CD4-positive, alpha-beta T cell treated with Interleukin-2 at 100 ng/mL for 4 hours (primary cell): ENCODE measurements around the gene RIN3.
A peak's percentile ranks its signal among the peaks of the same experiment; 100 is the strongest.

ENCODE experiments used
- DNase-seq: peaks from one replicate; pipeline ENCODE4 v3.0.0-alpha.2; 2020; ENCODE audit warnings: low spot score

The RIN3 gene

GRCh38 chr14:92646952-92647796, 133.6 kb downstream of the RIN3 start:
- no peak for DNase-seq

- no peak for DNase-seq
These were observed 134.3 kb downstream of the RIN3 start for GRCh38 chr14:92647797-92648279.

- no peak for DNase-seq
These were observed 135.5 kb downstream of the RIN3 start for GRCh38 chr14:92649066-92649465.

GRCh38 chr14:92649934-92650545, 136.5 kb downstream of the RIN3 start:
- DNase-seq, result peak; percentile 23

GRCh38 chr14:92650581-92651105, 137.1 kb downstream of the RIN3 start:
- no peak for DNase-seq

GRCh38 chr14:92651106-92651757, 137.7 kb downstream of the RIN3 start:
- peak; percentile 83 for DNase-seq

- DNase-seq, result peak; percentile 23
These were observed 138.3 kb downstream of the RIN3 start for GRCh38 chr14:92651758-92652406.

GRCh38 chr14:92652413-92653151, 139.0 kb downstream of the RIN3 start:
- no peak for DNase-seq

GRCh38 chr14:92653162-92653651, 139.6 kb downstream of the RIN3 start:
- no peak for DNase-seq

GRCh38 chr14:92654239-92654901, 140.8 kb downstream of the RIN3 start:
- DNase-seq, result no peak

- no peak for DNase-seq
These were observed 142.0 kb downstream of the RIN3 start for GRCh38 chr14:92655419-92656201.

- DNase-seq, result no peak
These were observed 142.9 kb downstream of the RIN3 start for GRCh38 chr14:92656306-92657081.

GRCh38 chr14:92657457-92658142, 144.0 kb downstream of the RIN3 start:
- DNase-seq, result no peak

GRCh38 chr14:92658160-92658559, 144.6 kb downstream of the RIN3 start:
- no peak for DNase-seq

- DNase-seq, result no peak
These were observed 145.1 kb downstream of the RIN3 start for GRCh38 chr14:92658684-92659083.

GRCh38 chr14:92659765-92660561, 146.4 kb downstream of the RIN3 start:
- DNase-seq, result no peak

- no peak for DNase-seq
These were observed 147.0 kb downstream of the RIN3 start for GRCh38 chr14:92660571-92660970.

- DNase-seq, result no peak
These were observed 149.5 kb downstream of the RIN3 start for GRCh38 chr14:92663049-92663448.
